ENCODE results near the gene PRR20G.

PRR20G gene

GRCh38 chr3:127253491-127253890 lies 34.4 kb downstream of the PRR20G start:
- H3K4me3 ChIP-seq: no peak overlapping the region
- TF ChIP-seq CTCF (IDR thresholded peaks at IDR 0.05): no peak

GRCh38 chr3:127252446-127252845 lies 35.4 kb downstream of the PRR20G start:
- no peak overlapping the region for H3K27ac ChIP-seq
- no peak for DNase-seq (ENCODE audit: low spot score)
- H3K4me3 ChIP-seq: no peak overlapping the region
- no peak for TF ChIP-seq CTCF (IDR thresholded peaks at IDR 0.05)

More at GRCh38 chr3:127253491-127253890, 34.4 kb downstream of the PRR20G start:
- no peak overlapping the region for H3K27ac ChIP-seq
- no peak for DNase-seq (ENCODE audit: low spot score)

- no peak overlapping the region for H3K4me3 ChIP-seq
- DNase-seq (ENCODE audit: low spot score): no peak
- no peak overlapping the region for H3K27ac ChIP-seq
- no peak for TF ChIP-seq CTCF (IDR thresholded peaks at IDR 0.05)
Observed at GRCh38 chr3:127250032-127250431, 37.8 kb downstream of the PRR20G start.

GRCh38 chr3:127247292-127247691 lies 40.6 kb downstream of the PRR20G start:
- TF ChIP-seq CTCF (IDR thresholded peaks at IDR 0.05): no peak
- no peak for DNase-seq (ENCODE audit: low spot score)
- Histone ChIP-seq H3K4me3 (no peak overlapping the region), H3K27ac (no peak overlapping the region)

- Histone ChIP-seq H3K27ac (no peak overlapping the region), H3K4me3 (no peak overlapping the region)
- DNase-seq (ENCODE audit: low spot score): no peak
- TF ChIP-seq CTCF (IDR thresholded peaks at IDR 0.05): no peak
Observed at GRCh38 chr3:127238602-127239001, 49.2 kb downstream of the PRR20G start.

GRCh38 chr3:127237835-127238234 lies 50.0 kb downstream of the PRR20G start:
- Histone ChIP-seq H3K4me3 (no peak overlapping the region), H3K27ac (no peak overlapping the region)
- DNase-seq (ENCODE audit: low spot score): no peak
- TF ChIP-seq CTCF (IDR thresholded peaks at IDR 0.05): no peak

- Histone ChIP-seq H3K27ac (no peak overlapping the region), H3K4me3 (no peak overlapping the region)
- no peak for TF ChIP-seq CTCF (IDR thresholded peaks at IDR 0.05)
- no peak for DNase-seq (ENCODE audit: low spot score)
Observed at GRCh38 chr3:127235706-127236105, 52.1 kb downstream of the PRR20G start.
